ENCODE results near the gene GLIS2. TPM values are rescaled to one million over a fixed set of nuclear protein-coding genes. Genes with fewer than 3 reads are reported as not detected.

Gene GLIS2
- total RNA-seq, 1 experiment from 2014 or later: 18.2 TPM

DNA sequence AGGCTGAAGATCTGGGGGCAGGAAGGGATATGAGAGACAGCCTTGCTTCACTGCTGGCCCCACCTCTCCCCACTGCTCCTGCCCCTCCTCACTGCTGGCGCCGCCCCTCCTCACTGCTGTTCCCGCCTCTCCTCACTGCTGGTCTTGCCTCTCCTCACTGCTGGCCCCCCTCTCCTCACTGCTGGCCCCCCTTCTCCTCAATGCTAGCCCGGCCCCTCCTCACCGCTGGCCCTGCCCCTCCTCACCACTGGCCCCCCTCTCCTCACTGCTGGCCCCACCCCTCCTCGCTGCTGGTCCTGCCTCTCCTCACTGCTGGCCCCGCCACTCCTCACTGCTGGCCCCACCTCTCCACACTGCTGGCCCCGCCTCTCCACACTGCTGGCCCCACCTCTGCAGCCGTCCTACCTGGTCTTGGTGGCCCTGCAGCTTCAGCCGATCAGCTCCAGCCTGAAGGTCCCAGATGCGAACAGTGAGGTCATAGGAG lies 44.7 kb downstream of the GLIS2 start:
- BruUV-seq (replicated peaks): no TSS peak
- Histone ChIP-seq H3K79me2 (ENCODE audit: insufficient read depth, low read length) (no peaks in the 10 kb centered on the region), H2AFZ (ENCODE audit: low read depth, low read length, poor library complexity, severe bottlenecking) (no peak overlapping the region), H3K9me3 (ENCODE audit: control insufficient read depth in 1 of 2, insufficient read depth in 1 of 2, low read depth in 1 of 2, low read length in 2 of 2) (no peaks in the 10 kb centered on the region), H3K4me3 (replicated peaks in 1 of 2; ENCODE audit: low read depth in 1 of 2, low read length in 2 of 2) (no peak overlapping the region), H4K20me1 (ENCODE audit: insufficient read depth) (no peaks in the 10 kb centered on the region), H3K9me2 (ENCODE audit: insufficient read depth) (no peaks in the 10 kb centered on the region), H3K27me3 (ENCODE audit: insufficient read depth, low read length) (no peaks in the 10 kb centered on the region), H3K4me2 (ENCODE audit: low read length) (peak overlapping the region; percentile 29; the same call in 1 of the 2 replicates), H3K27ac (ENCODE audit: low read depth, low read length) (peak overlapping the region; percentile 20; the same call in 1 of the 2 replicates), H3K9ac (ENCODE audit: low read length) (no peak overlapping the region), H3K4me1 (ENCODE audit: control insufficient read depth in 1 of 2, insufficient read depth in 2 of 2, low read length in 2 of 2) (peaks cover 6 to 12% of the 10 kb centered on the region in 2 experiments), H3K36me3 (ENCODE audit: control insufficient read depth in 1 of 2, insufficient read depth in 2 of 2, low read length in 2 of 2) (no peaks in the 10 kb centered on the region; a peak in 1 of 4 replicates)
- ChIA-PET POLR2A (no interaction called here), RAD21 (ENCODE audit: low non-redundant PET in 1 of 2, low total read pairs in 2 of 2, uncharacterized antibody in 2 of 2, unreplicated experiment in 2 of 2) (interaction anchor here in 1 of 2 experiments (1.8 kb wide), 1 partner anchor 43 kb away, joined by 13 read pairs; no protein-coding TSS in a partner anchor), CTCF (interaction anchor here (0.7 to 4.4 kb wide), 4 partner anchors 9 to 101 kb away, joined by 3 to 52 read pairs (median 3); no protein-coding TSS in a partner anchor)
- intact Hi-C loops (cut with micrococcal nuclease): no loop called here
- no peak for DNase-seq (ENCODE audit: low read depth, low spot score)
- peak; percentile 93 for ATAC-seq
- TF ChIP-seq EZH2 (IDR thresholded peaks at IDR 0.05) (no peak), EZH2phosphoT487 (IDR thresholded peaks at IDR 0.05; ENCODE audit: borderline replicate concordance) (no peak)

DNA sequence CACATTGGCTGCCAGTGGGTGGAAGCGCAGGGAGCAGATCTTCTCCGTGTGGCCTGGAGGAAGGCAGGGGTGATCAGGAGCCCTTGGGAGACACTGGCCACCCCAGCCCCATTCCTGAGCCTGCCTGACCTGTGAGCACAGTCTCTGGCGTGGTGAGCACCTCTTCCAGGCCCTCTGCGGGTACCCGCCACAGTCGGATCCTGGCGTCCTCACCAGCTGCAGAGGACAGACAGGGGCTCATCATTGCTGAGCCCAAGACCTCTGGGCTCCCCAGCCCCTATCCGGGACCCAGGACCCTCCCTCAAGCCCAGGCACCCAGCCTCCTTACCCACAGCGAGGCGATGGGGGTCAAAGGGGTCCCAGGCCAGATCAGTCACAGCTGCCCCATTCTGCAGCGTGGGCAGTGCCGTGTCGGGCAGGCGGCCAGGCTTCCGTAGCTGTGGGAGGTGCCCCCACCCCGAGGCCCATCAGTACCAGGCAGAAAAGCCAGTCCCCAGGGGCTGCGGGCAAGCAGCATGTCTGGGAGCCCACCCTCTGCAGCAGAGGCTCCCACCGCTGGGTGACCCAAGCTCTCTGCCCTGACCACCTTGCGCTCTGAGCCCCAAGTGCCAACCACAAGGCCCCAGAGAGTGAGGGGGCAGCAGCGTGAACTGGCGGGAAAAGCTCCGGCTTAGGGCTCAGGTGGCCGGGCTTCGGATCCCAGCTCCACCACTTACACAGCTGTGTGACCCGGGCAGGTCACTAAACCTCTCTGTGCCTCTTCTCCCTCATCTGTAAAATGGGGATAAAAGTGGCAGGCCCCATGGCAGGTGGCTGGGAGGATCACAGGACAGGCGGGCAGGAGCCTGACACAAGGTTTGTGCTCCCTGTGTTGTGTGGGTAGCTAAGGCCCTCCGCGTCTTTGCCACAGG lies 45.4 kb downstream of the GLIS2 start:
- Histone ChIP-seq H3K4me1 (ENCODE audit: control insufficient read depth in 1 of 2, insufficient read depth in 2 of 2, low read length in 2 of 2) (peaks cover 6 to 12% of the 10 kb centered on the region in 2 experiments), H3K79me2 (ENCODE audit: insufficient read depth, low read length) (no peaks in the 10 kb centered on the region), H3K9me2 (ENCODE audit: insufficient read depth) (no peaks in the 10 kb centered on the region), H3K9ac (ENCODE audit: low read length) (no peak overlapping the region), H4K20me1 (ENCODE audit: insufficient read depth) (no peaks in the 10 kb centered on the region), H2AFZ (ENCODE audit: low read depth, low read length, poor library complexity, severe bottlenecking) (no peak overlapping the region), H3K4me2 (ENCODE audit: low read length) (peak overlapping the region; percentile 29; the same call in 1 of the 2 replicates), H3K27ac (ENCODE audit: low read depth, low read length) (peak overlapping the region; percentile 20; the same call in 1 of the 2 replicates), H3K9me3 (ENCODE audit: control insufficient read depth in 1 of 2, insufficient read depth in 1 of 2, low read depth in 1 of 2, low read length in 2 of 2) (no peaks in the 10 kb centered on the region), H3K4me3 (replicated peaks in 1 of 2; ENCODE audit: low read depth in 1 of 2, low read length in 2 of 2) (no peak overlapping the region), H3K27me3 (ENCODE audit: insufficient read depth, low read length) (no peaks in the 10 kb centered on the region), H3K36me3 (ENCODE audit: control insufficient read depth in 1 of 2, insufficient read depth in 2 of 2, low read length in 2 of 2) (no peaks in the 10 kb centered on the region; a peak in 1 of 4 replicates)
- BruUV-seq (replicated peaks): no TSS peak
- CTCF ChIA-PET: interaction anchor here (0.7 to 4.4 kb wide), 4 partner anchors 10 to 102 kb away, joined by 3 to 52 read pairs (median 3); no protein-coding TSS in a partner anchor
- RAD21 ChIA-PET (ENCODE audit: low non-redundant PET in 1 of 2, low total read pairs in 2 of 2, uncharacterized antibody in 2 of 2, unreplicated experiment in 2 of 2): no interaction called here
- intact Hi-C loops (cut with micrococcal nuclease): no loop called here
- POLR2A ChIA-PET: no interaction called here
- DNase-seq (ENCODE audit: low read depth, low spot score) (no peak), ATAC-seq (peak; percentile 20)
- TF ChIP-seq SIN3A (IDR thresholded peaks at IDR 0.05; ENCODE audit: low read depth) (no peak), EGR1 (IDR thresholded peaks at IDR 0.05; ENCODE audit: low read depth) (no peak), MAX (IDR thresholded peaks at IDR 0.05) (no peak), TCF7L2 (IDR thresholded peaks at IDR 0.05; ENCODE audit: borderline replicate concordance, extremely low read depth, insufficient read depth, insufficient read length) (no peak), CEBPB (IDR thresholded peaks at IDR 0.05; ENCODE audit: low read depth) (no peak), YY1 (IDR thresholded peaks at IDR 0.05; ENCODE audit: extremely low read depth, insufficient replicate concordance, low read depth, low read length) (no peak), FOSL1 (IDR thresholded peaks at IDR 0.05; ENCODE audit: low read depth) (no peak), EZH2 (IDR thresholded peaks at IDR 0.05) (no peak), SRF (IDR thresholded peaks at IDR 0.05; ENCODE audit: low read depth) (no peak), ZFX (IDR thresholded peaks at IDR 0.05) (no peak), CBX3 (IDR thresholded peaks at IDR 0.05; ENCODE audit: low read depth) (no peak)
- TF ChIP-seq, protein P1, sequence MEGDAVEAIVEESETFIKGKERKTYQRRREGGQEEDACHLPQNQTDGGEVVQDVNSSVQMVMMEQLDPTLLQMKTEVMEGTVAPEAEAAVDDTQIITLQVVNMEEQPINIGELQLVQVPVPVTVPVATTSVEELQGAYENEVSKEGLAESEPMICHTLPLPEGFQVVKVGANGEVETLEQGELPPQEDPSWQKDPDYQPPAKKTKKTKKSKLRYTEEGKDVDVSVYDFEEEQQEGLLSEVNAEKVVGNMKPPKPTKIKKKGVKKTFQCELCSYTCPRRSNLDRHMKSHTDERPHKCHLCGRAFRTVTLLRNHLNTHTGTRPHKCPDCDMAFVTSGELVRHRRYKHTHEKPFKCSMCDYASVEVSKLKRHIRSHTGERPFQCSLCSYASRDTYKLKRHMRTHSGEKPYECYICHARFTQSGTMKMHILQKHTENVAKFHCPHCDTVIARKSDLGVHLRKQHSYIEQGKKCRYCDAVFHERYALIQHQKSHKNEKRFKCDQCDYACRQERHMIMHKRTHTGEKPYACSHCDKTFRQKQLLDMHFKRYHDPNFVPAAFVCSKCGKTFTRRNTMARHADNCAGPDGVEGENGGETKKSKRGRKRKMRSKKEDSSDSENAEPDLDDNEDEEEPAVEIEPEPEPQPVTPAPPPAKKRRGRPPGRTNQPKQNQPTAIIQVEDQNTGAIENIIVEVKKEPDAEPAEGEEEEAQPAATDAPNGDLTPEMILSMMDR (IDR thresholded peaks at IDR 0.05 in 2 of 3, conservative IDR thresholded peaks at IDR 0.05 in 1 of 3; ENCODE audit: borderline replicate concordance in 1 of 3, insufficient read depth in 1 of 3, low read depth in 2 of 3, low read length in 2 of 3): no peak
- TF ChIP-seq, protein P2, sequence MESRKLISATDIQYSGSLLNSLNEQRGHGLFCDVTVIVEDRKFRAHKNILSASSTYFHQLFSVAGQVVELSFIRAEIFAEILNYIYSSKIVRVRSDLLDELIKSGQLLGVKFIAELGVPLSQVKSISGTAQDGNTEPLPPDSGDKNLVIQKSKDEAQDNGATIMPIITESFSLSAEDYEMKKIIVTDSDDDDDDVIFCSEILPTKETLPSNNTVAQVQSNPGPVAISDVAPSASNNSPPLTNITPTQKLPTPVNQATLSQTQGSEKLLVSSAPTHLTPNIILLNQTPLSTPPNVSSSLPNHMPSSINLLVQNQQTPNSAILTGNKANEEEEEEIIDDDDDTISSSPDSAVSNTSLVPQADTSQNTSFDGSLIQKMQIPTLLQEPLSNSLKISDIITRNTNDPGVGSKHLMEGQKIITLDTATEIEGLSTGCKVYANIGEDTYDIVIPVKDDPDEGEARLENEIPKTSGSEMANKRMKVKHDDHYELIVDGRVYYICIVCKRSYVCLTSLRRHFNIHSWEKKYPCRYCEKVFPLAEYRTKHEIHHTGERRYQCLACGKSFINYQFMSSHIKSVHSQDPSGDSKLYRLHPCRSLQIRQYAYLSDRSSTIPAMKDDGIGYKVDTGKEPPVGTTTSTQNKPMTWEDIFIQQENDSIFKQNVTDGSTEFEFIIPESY (IDR thresholded peaks at IDR 0.05; ENCODE audit: extremely low read depth, insufficient replicate concordance, low read length): no peak
